ENCODE measurements around the gene COMMD1.

Gene COMMD1

GRCh38 chr2:62184512-62185230 is 279.2 kb downstream of the COMMD1 start:
- no peak for DNase-seq

Measured in suppressor macrophage treated with lipopolysaccharide for 4 hours (primary cell).